RWPE1 (cell line): ENCODE results near the gene ZMYND15.
"Not testable (repeated sequence)": the region's sequence is repeated elsewhere in the genome, so short reads cannot be mapped to it uniquely, and the experiment has no call there.

Experiments used
- CTCF ChIA-PET: fragments of 350-600 bp; sonication (Branson Sonifier 250); formaldehyde crosslinking; extraction: SDS; loops from one replicate; lab custom pipeline; 2021; lab: Yijun Ruan, JAX
- POLR2A ChIA-PET: fragments of 400-600 bp; formaldehyde crosslinking; extraction: SDS; loops from one replicate; lab custom pipeline; 2020; ENCODE audit warnings: antibody characterized with exemption; ENCODE audit not compliant: low non-redundant PET; lab: Yijun Ruan, JAX
- DNase-seq: peaks from one replicate; pipeline ENCODE4 v3.0.0; 2012; ENCODE audit warnings: low spot score
- H3K27ac ChIP-seq: fragments of 450-650 bp; 2 replicates; pipeline ENCODE4 v1.5.1; 2017
- TF ChIP-seq, protein P1 (sequence below): fragments of 450-650 bp; conservative IDR thresholded peaks from 2 replicates; pipeline ENCODE4 v1.5.1; 2017; ENCODE audit warnings: low read depth, mild to moderate bottlenecking

Gene ZMYND15

DNA sequence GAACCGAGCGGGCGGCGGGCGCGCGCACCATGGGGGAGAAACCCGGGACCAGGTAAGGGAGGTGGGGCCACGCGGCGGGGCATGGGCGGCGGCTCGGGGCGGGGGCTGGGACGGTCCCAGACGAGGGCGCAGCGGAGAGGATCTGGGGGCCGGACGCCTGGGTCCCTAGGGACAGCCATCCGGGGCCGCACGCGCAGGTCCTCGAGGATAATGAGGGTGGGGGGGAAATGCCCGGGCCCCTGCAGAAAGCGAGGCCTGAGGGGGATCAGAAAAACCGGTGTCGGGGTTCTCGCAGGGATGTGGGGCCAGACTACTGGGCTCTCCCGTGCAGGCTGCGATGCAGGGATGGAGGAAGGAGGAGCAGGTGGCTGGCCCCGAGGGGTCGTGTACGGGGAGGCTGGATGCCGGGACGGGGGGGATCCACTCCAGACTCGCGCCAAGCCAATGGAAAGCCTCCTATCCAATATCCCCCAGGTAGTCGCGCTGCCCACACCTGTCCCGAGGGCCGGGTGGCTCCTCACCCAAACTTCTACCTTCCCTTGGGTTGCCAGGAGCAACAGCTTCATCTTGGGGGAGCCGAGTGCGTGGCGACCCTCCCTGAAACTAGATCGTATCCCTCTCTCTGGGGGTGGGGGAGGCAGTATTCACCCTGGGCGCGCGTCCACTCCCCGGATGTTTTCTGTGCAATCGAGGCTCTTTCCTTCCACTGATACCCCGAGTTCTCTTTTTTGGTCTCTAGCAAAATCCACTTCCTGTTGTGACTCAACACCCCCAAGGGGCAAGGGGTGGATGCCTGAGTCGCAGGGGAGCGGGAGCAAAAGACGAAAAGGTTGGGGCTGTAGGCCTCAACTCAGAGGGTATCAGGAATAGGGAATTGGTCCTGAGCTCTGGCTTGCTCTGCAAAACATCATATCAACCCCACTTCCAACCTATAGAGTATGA is 28.7 kb upstream of the ZMYND15 start:
- DNase-seq = no peak
- TF ChIP-seq, protein P1, sequence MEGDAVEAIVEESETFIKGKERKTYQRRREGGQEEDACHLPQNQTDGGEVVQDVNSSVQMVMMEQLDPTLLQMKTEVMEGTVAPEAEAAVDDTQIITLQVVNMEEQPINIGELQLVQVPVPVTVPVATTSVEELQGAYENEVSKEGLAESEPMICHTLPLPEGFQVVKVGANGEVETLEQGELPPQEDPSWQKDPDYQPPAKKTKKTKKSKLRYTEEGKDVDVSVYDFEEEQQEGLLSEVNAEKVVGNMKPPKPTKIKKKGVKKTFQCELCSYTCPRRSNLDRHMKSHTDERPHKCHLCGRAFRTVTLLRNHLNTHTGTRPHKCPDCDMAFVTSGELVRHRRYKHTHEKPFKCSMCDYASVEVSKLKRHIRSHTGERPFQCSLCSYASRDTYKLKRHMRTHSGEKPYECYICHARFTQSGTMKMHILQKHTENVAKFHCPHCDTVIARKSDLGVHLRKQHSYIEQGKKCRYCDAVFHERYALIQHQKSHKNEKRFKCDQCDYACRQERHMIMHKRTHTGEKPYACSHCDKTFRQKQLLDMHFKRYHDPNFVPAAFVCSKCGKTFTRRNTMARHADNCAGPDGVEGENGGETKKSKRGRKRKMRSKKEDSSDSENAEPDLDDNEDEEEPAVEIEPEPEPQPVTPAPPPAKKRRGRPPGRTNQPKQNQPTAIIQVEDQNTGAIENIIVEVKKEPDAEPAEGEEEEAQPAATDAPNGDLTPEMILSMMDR = no peak
- POLR2A ChIA-PET = interaction anchor here (0.9 kb wide), 1 partner anchor 179 kb away, joined by 4 read pairs; no protein-coding TSS in a partner anchor
- CTCF ChIA-PET = interaction anchor here (0.5 to 2.7 kb wide), 6 partner anchors 28 to 198 kb away, joined by 3 to 19 read pairs (median 3); partner anchors contain the start of gene ZMYND15
- H3K27ac ChIP-seq = peak overlapping the region; percentile 93

GRCh38 chr17:4711661-4712181 is 27.9 kb upstream of the ZMYND15 start:
- no peak for DNase-seq
- CTCF ChIA-PET = interaction anchor here (0.6 kb wide), 1 partner anchor 316 kb away, joined by 3 read pairs; no protein-coding TSS in a partner anchor
- H3K27ac ChIP-seq = peak overlapping the region; percentile 93
- POLR2A ChIA-PET = no interaction called here
- TF ChIP-seq, protein P1 = no peak

- POLR2A ChIA-PET = no interaction called here
Observed at GRCh38 chr17:4712526-4712925, 27.1 kb upstream of the ZMYND15 start.

DNA sequence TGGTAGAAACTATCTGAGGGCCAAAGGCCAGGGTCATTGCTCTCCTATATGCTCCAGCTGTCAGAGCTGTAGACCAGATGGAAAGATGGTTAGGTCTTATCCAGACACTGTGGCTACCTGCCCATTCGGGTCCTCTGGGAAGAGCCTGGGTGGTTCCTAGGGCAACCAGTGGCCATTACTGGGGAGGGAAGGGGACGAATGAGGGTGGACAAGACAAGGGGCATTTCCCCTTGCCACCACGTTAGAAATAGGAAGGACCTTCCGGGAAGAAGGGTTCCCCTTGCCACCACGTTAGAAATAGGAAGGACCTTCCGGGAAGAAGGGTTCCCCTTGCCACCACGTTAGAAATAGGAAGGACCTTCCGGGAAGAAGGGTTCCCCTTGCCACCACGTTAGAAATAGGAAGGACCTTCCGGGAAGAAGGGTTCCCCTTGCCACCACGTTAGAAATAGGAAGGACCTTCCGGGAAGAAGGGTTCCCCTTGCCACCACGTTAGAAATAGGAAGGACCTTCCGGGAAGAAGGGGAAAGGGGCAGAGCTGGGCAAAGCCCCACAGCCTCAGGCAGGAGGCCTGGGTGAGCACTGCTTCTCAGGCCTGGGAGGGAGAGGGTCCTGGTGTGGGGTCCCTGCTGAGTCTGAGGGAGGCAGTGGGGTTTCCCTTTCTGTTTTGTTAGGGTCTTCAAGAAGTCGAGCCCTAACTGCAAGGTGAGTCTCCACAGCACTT is 25.1 kb upstream of the ZMYND15 start:
- H3K27ac ChIP-seq = 0 out of 2 replicates have a peak overlapping the region, but pooled peaks have one; percentile 17
- CTCF ChIA-PET = interaction anchor here (0.5 to 0.6 kb wide), 2 partner anchors 77 to 477 kb away, joined by 4 to 5 read pairs; partner anchors contain the start of gene ZNF594
- POLR2A ChIA-PET = interaction anchor here (0.6 kb wide), 1 partner anchor 143 kb away, joined by 4 read pairs; no protein-coding TSS in a partner anchor
- DNase-seq = not testable (repeated sequence)

More at GRCh38 chr17:4712526-4712925, 27.1 kb upstream of the ZMYND15 start:
- CTCF ChIA-PET = interaction anchor here (0.6 kb wide), 1 partner anchor 316 kb away, joined by 3 read pairs; no protein-coding TSS in a partner anchor
- DNase-seq = no peak
- TF ChIP-seq, protein P1 = no peak
- H3K27ac ChIP-seq = peak overlapping the region; percentile 93; the same call in 1 of the 2 replicates

GRCh38 chr17:4715063-4715744 is 24.4 kb upstream of the ZMYND15 start:
- no peak for DNase-seq
- TF ChIP-seq, protein P1 = no peak
- ChIA-PET POLR2A (no interaction called here), CTCF (interaction anchor here (0.6 kb wide), 1 partner anchor 76 kb away, joined by 5 read pairs; no protein-coding TSS in a partner anchor)
- H3K27ac ChIP-seq = peak overlapping the region; percentile 17; the same call in 1 of the 2 replicates

- H3K27ac ChIP-seq = peak overlapping the region; percentile 17; the same call in 1 of the 2 replicates
- DNase-seq = no peak
- POLR2A ChIA-PET = no interaction called here
- TF ChIP-seq, protein P1 = no peak
- CTCF ChIA-PET = interaction anchor here (0.7 kb wide), 1 partner anchor 49 kb away, joined by 3 read pairs; no protein-coding TSS in a partner anchor
Observed at GRCh38 chr17:4716081-4716480, 23.6 kb upstream of the ZMYND15 start.
